ENCODE data around the gene CAPN2.

CAPN2 gene

DNA sequence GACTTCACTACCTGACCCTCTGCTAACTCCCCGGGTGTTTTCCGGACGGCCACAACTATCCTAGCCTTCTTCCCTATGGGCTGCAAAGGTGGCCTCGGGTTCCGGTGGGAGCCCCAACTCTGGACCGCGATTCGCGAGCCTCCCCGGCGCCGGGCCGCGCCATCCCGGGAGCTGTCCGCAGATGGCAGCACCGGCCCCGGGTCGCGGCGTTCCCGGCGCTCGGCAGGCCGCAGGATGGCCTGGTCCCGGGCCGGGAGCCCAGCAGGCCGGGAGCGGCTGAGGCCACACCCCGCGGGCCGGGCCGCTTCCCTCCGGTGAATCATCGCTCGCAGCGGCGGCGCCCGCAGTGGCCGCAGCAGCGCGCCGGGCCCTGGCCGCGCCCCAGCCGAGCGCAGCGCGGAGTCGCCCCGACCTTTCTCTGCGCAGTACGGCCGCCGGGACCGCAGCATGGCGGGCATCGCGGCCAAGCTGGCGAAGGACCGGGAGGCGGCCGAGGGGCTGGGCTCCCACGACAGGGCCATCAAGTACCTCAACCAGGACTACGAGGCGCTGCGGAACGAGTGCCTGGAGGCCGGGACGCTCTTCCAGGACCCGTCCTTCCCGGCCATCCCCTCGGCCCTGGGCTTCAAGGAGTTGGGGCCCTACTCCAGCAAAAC lies at the start of gene CAPN2:
Gene CAPN2 (plus strand): TSS at position 346 of the 656 bp plus-strand sequence. CDS start 102 bp downstream, at position 448.
- in situ Hi-C loops (cut with MboI; ENCODE audit: low sequenced_read_pairs), result no loop called here

DNA sequence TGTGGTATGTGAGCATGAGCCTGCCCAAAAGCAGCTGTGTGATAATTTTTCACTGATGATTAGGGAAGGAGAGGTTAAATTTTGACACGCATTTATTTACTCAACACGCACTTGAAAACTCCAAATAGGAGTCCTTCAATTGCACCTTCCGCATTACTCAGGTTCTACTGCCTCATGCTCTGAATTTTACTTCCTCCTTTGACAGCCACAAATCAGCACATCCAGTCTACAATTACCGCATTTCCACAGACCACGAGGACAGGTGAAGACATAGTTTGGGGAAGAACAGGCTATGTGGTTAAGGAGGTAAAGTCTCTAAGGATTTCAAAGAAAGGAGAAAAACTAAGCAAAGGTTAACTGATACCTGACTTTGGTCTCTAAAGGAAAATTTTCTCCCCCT lies 49.4 kb upstream of the CAPN2 start:
- in situ Hi-C loops (cut with MboI; ENCODE audit: low sequenced_read_pairs), result no loop called here

DNA sequence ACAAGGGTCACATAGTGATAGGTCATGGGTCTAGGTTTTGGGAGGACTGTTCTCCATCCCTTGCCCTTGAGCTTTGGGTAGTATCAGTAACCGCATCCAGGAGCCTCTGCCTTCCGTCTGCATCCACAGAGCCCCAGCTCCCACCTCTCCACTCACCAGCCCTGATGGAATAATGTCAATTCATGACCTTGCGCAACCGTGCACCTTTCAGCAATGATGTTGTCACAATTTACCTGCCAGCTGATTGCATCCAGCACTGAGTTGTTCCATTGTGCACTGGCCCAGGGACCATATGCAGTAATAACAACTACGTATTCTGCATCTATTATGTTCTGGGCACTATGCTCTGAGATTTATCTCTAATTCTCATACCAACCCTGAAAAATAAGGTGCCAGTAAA lies 48.2 kb upstream of the CAPN2 start:
- in situ Hi-C loops (cut with MboI; ENCODE audit: low sequenced_read_pairs), result no loop called here

DNA sequence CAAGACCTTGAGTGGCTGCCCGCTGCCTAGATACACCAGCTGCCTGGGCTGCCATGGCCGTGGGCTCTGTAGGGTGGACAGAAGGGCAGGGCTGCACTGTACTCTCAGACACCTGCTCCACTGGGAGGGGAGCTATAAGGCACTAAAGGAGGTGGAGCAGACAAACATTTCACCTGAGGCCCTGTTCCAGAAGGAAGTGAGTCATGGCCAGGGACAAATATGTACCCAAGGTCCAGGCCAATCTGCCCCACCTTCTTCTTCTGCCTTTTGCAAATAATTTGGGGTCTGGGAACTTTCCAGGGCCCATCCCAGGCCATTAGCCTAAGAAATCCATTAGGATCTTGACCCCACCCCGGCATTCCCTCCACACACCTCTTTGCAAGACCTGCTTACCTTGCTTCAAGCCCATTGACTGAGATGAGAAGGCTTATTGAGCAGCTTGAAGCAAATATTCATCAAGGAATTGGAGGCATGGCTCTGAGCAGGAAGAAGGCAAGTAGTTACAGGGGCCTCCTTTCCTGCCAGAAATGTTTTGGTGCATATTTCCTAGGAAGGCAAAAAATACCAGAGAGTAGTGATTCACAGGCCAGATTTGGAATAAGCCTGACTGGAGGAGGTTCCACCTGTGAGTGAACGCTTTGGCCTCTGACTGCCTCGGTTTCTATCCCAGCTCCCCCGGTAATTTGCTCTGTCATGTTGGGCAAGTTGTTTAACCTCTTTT lies 46.6 kb upstream of the CAPN2 start, which contains the start of gene CAPN8:
Gene CAPN8 (minus strand): TSS at position 110 of the 721 bp plus-strand sequence. CDS start 55 bp downstream, at position 55.
- in situ Hi-C loops (cut with MboI; ENCODE audit: low sequenced_read_pairs), result no loop called here

DNA sequence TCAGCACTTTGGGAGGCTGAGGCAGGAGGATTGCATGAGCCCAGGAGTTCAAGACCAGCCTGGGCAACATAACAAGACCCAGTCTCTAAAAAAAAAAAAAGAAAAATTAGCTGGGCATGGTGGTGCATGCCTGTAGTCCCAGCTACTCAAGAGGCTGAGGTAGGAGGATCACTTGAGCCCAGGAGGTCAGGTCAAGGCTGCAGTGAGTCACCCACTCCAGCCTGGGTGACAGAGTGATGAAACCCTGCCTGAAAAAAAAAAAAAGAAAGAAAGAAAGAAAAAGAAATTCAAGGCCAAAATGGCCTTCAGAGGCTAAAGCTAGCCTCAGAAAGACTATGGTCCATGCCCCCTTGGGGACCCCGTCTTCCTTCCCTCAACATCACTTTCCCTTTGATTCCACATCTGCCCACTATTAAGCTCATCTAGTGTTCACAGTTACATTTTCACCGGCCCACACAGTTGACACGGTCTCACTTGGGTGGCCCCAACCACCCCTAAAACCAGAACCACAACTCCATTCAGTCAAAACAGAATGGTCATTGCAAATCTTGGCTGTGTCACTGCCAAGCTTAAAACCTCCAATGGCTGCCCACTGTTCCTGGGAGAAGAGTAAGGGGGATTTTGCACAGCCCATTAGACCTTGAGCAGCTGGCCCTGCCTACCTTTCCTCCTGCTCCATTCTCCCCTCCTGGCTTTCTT lies 44.7 kb upstream of the CAPN2 start:
- in situ Hi-C loops (cut with MboI; ENCODE audit: low sequenced_read_pairs), result no loop called here

DNA sequence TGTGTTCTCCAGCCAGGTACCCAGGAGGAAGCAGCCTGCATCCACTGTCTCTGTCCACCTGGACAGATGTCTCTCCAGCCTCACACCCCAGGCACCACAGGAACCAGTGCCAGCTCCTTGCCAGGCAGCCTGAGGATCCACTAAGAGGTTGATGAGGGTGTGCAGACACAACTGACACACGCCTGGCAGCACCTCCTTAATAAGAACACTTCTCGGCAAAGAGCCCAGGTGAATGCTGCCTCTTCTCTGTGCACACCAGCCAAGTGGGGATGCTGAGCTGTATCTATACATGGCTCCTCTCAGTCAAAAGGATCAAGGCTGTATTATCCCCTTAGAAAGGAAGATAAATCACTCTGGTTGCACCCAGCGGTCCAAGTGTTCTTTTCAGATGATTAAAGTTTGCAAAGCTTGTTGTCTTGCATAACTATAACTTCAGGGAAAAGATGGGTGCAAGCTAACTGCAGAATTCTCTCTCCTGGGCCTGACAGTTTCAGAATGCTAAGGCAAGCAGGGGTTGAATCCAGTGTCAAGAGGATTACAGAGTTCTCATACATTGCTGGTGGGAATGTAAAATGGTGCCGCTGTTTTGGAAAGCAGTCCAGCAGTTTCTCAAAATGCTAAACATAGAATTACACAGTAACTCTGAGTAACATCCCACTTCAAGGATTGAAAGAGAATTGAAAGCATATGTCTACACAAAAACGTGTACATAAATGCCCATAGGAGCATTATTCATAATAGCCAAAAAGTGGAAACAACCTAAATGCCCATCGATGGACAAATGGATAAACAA lies 43.1 kb upstream of the CAPN2 start:
- in situ Hi-C loops (cut with MboI; ENCODE audit: low sequenced_read_pairs), result no loop called here

DNA sequence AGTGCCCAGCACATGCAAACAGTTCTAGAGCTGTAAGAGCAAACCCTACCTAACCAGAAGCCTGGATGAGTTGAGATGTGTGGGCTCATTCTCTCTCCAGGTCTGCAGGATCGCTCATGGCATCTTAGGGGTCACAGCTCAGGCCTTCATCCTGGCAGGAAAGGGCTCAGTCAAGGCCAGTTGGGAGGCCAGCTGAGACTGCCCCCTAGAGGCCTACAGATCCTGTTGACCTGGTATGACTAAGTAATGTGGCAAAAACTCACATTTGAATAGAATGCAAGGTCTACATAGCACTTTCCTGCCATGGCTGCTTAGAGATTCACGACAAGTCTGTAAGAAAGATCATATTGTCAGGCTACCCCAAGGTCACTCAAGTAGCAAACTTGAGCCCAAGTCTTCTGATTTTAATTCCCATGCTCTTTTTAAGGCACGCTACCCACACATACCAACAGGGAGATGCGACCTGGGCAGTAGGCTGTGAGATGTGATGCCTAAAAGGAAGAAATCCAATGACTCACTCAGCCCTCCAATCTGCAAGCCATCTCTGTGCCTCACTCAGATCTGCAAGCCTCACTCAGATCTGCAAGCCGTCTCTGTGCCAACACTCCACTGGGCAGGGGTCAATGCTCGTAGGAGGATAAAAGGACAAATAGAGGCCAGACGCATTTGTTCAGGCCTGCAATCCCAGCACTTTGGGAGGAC lies 41.7 kb upstream of the CAPN2 start:
- in situ Hi-C loops (cut with MboI; ENCODE audit: low sequenced_read_pairs), result no loop called here

DNA sequence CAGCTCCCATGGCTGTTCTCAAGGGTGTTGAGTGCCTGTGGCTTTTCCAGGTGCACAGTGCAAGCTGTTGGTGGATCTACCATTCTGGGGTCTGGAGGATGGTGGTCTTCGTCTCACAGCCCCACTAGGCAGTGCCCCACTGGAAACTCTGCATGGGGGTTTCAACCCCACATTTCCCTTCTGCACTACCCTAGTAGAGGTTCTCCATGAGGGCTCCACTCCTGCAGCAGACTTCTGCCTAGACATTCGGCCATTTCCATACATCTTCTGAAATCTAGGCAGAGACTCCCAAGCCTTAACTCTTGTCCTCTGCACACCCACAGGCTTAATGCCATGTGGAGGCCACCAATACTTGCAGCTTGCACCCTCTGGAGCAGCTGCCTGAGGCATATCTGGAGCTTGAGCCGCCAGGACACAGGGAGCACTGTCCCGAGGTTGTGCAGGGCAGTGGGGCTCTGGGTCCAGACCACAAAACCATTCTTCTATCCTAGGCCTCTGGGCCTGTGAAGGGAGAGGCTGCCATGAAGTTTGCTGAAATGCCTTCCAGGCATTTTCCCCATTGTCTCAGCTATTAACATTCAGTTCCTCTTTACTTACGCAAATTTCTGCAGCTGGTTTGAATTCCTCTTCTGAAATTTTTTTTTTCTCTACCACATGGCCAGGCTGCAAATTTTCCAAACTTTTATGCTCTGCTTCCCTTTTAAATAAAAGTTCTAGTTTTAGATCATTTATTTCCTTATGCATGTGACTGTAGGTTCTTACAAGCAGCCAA lies 38.0 kb upstream of the CAPN2 start:
- in situ Hi-C loops (cut with MboI; ENCODE audit: low sequenced_read_pairs), result no loop called here

DNA sequence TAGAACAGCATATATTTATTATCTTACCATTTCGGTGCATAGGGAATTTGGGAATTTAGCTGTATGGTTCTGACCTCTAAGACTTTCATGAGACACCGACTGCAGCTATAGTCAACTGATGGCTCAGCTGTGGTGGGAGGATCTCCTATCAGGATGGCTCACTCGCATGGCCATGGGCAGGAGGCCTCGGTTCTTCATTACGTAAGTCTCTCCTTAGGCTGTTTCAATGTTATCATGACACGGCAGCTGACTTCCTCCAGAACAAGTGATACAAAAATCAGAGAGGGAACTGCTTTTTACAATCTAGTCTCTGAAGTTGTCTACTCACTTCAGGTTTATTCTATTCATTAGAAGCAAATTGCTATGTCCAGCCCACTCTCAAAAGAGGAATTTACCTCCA lies 33.5 kb upstream of the CAPN2 start:
- in situ Hi-C loops (cut with MboI; ENCODE audit: low sequenced_read_pairs), result no loop called here

DNA sequence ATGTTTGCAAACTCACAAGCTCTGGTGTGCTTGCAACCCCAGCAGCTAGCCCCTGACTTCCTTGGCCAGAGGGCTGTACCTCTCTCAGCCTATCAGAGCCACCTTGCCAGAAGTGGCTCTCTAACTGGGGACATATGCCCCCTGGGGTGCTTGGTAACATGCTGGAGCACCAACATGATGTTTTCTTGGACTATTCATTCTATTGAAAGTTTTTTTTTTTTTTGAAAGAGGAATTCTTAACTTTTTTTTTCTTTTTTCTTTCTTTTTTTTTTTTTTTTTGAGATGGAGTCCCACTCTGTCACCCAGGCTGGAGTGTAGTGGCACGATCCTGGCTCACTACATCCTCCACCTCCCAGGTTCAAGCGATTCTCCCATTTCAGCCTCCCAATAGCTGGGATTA lies 32.2 kb upstream of the CAPN2 start:
- in situ Hi-C loops (cut with MboI; ENCODE audit: low sequenced_read_pairs), result no loop called here

DNA sequence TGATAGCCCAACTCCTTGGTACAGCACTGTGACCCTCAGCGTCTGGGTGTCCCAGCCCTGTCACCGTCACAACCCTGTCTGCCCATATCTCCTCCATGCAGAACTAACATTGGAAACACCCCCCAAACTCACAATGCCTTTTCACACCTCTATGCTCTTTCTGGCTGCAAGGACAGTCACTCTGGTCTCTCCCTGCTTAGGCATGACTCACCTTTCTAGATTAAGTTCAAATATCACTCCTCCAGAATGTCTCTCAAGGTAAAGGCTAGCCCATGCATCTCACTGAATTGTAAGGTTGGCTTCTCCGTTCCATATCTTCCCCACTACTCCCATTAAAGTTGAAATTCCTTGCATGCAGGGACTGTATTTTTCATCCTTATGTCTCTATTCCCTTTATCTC lies 29.8 kb upstream of the CAPN2 start:
- in situ Hi-C loops (cut with MboI; ENCODE audit: low sequenced_read_pairs), result no loop called here

DNA sequence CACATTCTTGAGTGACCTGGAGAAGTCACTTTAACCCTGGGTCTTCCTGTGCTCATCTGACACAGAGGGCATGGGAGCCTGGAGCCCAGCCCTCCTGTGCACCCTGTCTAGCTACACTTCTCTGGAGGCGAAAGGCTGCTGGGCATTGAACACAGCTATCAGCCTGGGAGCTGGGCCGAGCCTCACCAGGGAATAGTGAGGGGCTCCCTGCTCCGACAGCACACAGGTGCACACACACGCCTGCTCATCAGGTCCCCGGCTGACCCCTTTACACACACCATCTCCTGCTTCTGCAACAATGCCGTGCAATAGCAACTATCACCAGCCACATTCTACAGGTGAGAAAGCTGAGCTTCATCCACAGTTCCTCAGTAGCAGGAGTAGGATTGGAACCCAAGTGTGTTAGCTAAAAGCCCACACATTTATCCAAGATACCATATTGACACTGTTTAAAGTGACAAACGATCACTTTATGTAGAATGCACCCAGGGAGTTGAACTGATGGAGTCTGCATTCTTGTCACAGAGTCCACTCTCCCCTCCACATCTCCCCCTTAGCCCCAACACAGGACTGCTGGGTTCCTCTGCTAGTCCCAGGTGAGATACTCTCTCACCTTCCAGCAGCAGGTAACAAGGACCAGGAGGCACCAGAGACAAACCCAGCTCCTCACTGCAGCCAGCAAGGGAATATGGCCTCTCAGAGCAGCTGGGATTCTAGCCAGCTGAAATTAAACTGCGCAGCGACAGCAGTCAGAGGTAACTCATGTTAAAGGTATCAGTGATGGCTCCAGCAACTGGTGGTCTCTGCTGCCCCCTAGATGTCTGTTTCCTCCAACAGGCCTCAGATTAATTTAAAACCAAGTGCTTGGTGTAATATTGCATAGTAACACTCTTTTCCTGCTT lies 28.5 kb upstream of the CAPN2 start:
- in situ Hi-C loops (cut with MboI; ENCODE audit: low sequenced_read_pairs), result no loop called here

DNA sequence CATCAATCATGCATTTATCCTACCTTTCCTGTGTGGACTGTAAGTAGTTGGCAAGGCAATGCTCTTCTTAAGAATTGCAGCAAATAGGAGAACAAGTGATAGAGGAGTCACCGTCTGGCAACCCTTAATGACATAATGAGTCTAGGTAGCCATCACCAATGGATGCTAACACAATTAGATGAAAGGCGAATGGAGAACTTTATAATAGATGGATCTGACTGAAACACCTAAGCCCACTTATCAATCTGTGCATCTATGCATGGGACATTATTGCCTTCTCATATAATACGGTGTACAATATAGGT lies 27.9 kb upstream of the CAPN2 start:
- in situ Hi-C loops (cut with MboI; ENCODE audit: low sequenced_read_pairs), result no loop called here

DNA sequence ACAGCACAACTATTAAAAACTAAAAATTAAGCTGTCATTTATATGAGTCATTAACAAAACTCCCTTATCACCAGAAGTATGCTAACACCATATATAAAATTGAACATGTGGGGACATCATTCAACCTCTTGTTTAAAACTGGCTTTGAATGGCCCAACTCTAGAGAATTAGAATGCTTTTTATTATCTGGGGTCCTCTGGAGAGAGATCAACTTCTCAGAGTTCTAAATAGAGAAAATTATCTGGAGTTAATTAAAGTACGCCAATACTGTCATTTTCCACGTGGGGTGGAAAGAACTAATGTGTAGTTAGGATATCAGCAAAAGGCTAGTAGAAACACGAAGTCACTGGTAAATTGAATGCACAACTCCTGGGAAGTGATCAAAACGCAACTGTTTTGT lies 21.2 kb upstream of the CAPN2 start:
- in situ Hi-C loops (cut with MboI; ENCODE audit: low sequenced_read_pairs), result no loop called here

DNA sequence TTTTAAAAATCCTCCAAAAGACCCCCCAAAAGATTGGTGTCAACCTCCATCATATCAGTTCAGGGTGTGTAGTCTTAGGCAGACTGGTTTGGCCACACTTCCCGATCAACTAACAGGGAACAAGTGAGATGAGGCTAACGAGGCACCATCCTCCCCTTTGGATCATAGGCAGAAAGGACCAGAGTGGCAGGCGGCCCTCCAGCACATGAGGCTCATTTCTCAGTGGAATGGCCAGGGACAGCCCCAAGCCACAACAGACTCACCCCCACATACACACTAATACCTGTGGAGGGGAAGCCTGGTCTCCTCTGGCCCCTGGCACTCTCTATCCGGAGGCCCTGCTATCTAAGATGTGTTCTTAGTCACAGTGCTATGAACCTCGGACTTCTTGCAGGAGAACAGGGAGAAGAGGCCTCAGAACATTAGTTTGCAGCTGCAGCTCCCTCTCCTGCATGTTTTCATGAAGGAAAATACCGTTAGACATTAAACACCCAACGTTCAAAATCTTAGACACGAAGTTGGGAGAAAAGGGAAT lies 17.3 kb upstream of the CAPN2 start:
- in situ Hi-C loops (cut with MboI; ENCODE audit: low sequenced_read_pairs), result no loop called here

DNA sequence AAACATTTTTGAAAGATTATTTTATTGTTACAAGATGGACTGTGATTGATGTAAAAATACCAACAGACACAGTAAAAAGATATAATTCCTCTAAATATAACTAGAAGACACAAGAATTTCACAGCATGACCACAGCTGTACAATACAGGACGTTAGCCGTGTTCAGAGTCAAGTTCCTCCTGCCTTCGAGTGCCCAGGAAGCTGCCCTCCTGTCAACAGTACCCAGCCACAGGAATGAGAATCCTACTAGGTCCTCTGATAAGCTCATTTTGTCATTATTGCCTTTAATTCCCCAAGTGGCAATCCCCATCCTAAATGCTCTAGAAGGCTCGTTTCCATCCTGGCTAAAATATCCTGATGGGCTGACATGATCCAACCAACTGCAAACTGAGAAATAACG lies 16.4 kb upstream of the CAPN2 start:
- in situ Hi-C loops (cut with MboI; ENCODE audit: low sequenced_read_pairs), result no loop called here

DNA sequence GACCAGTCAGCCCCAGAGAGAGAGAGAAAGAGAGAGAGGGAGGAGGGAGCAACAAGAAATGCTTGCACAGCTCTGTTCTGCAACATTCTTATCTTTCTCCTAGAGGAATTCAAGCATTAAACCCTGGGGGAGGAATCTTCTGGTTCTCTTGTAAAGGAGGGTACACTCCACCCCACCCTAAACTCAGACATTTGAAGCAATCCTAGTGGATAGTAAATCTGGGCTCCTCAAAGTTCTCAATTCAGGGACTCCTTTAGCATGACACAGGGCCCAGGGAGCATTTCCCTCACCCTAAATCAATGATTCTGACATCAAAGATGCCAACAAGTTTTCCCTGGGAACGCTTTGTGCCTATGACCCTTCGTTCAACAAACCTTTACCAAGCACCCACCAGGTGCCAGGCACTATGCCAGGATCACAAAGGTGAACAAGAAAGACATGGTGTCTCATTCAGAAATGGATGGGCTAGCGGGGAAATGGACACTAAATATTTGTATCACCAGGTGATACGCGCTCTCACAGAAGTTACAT lies 11.9 kb upstream of the CAPN2 start:
- in situ Hi-C loops (cut with MboI; ENCODE audit: low sequenced_read_pairs), result no loop called here

DNA sequence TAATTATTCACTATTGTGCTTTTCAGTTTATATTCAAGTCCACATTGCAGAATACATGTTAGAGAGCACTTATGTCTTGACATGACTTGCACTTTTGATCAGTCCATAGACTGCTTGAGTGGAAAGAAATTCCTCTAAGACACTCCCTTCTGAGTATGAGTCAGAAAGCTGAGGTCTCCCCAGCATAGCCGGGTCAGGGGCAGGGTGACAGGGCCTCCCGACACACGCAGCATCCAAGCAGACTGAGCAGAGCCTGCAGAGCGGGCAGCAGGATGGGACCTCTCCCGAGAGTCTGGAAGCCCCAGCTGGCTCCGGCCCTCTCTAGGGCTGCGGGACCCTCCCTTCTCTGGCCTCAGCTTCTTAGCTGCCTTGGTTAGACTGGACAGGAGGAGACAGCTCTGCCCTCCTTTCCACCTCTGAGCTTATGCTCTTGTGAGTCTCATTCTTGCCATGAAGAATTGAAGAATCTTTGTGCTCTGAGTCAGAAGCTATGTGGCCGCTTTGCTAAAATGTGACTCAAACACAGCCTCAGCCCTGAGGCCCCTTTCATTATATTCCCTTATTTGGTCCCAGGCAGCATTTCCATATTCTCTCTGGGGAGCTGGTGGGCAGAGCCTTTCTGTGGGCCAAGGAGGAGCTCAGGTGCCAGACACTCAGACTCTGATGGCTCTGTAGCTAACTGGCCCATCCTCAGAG lies 11.2 kb upstream of the CAPN2 start:
- in situ Hi-C loops (cut with MboI; ENCODE audit: low sequenced_read_pairs), result no loop called here

All from HL-60/S4 (cell line).